Measurements from ENCODE around the gene MINK1. TPM values are rescaled to one million over a fixed set of nuclear protein-coding genes. Genes with fewer than 3 reads are reported as not detected.

MINK1 gene
- total and polyA plus RNA-seq, 2 of the 13 experiments (the other 11 are each of a cell fraction or from before 2014, with no cell fraction given), result 17.2 to 63.9 TPM

- peak; percentile 5; the same call in 1 of the 2 replicates for TF ChIP-seq UBTF (CRISPR knock-in tag; IDR thresholded peaks at IDR 0.05)
- no peak for TF ChIP-seq ARNT2 (CRISPR knock-in tag; IDR thresholded peaks at IDR 0.05; ENCODE audit: low read depth)
- TF ChIP-seq HNRNPL (IDR thresholded peaks at IDR 0.05; ENCODE audit: low read depth, low read length), result no peak; the same call in 1 of the 2 replicates
- TF ChIP-seq ZNF124 (CRISPR knock-in tag; IDR thresholded peaks at IDR 0.05), result no peak
- 0 out of 2 replicates have a peak, but pooled peaks have one; percentile 54 for TF ChIP-seq ZNF746 (CRISPR knock-in tag; IDR thresholded peaks at IDR 0.05)
- TF ChIP-seq ZBTB38 (CRISPR knock-in tag; IDR thresholded peaks at IDR 0.05), result peak; percentile 79
- peak; percentile 16; the same call in 1 of the 2 replicates for TF ChIP-seq THAP9 (CRISPR knock-in tag; IDR thresholded peaks at IDR 0.05; ENCODE audit: borderline replicate concordance)
- no peak for TF ChIP-seq CCDC6 (CRISPR knock-in tag; IDR thresholded peaks at IDR 0.05)
- TF ChIP-seq NR2F1 (CRISPR knock-in tag; IDR thresholded peaks at IDR 0.05), result peak in 1 of 2 experiments; percentile 0; a peak in 1 of 4 replicates
- no peak for TF ChIP-seq KAT8 (CRISPR knock-in tag; IDR thresholded peaks at IDR 0.05)
- TF ChIP-seq ZNF572 (CRISPR knock-in tag; IDR thresholded peaks at IDR 0.05), result 0 out of 2 replicates have a peak, but pooled peaks have one; percentile 37
- no peak for TF ChIP-seq WIZ (CRISPR knock-in tag; IDR thresholded peaks at IDR 0.05)
- 0 out of 2 replicates have a peak, but pooled peaks have one; percentile 11 for TF ChIP-seq ZBTB37 (CRISPR knock-in tag; IDR thresholded peaks at IDR 0.05)
- TF ChIP-seq DNMT3B (CRISPR knock-in tag; conservative IDR thresholded peaks at IDR 0.05), result 0 out of 2 replicates have a peak, but pooled peaks have one; percentile 18
- H3K36me3 ChIP-seq (replicated peaks in 1 of 2; ENCODE audit: control insufficient read depth in 1 of 2, insufficient read depth in 2 of 2, low read length in 2 of 2), result peaks cover 8 to 21% of the 10 kb centered on the region in 2 experiments; a peak in 4 of 5 replicates
- peaks cover 33% of the 10 kb centered on the region for H3K4me1 ChIP-seq (ENCODE audit: insufficient read depth, low read length)
- POLR2A ChIA-PET, result interaction anchor here (0.8 to 3.9 kb wide), 17 partner anchors 10 to 253 kb away, joined by 3 to 201 read pairs (median 6); partner anchors contain the start of genes ENO3, GLTPD2, INCA1 and KIF1C
- FAIRE-seq, result no peak
- no peak for DNase-seq (ENCODE audit: low spot score)
- no peaks in the 10 kb centered on the region for H4K20me1 ChIP-seq (ENCODE audit: insufficient read depth, low read length)
- H3K9me3 ChIP-seq (ENCODE audit: low read length), result no peaks in the 10 kb centered on the region
- WGBS (ENCODE audit: low lambda C conversion rate), result 46% methylated on average over 12 of the region's 19 CpGs
- no peaks in the 10 kb centered on the region; a peak in 1 of 5 replicates for H3K27me3 ChIP-seq (ENCODE audit: control insufficient read depth in 1 of 2, insufficient read depth in 2 of 2, low read length in 2 of 2)
- peak overlapping the region; percentile 96 for H3K27ac ChIP-seq (ENCODE audit: extremely low read length, insufficient read depth, low read length)
- peak overlapping the region; percentile 95 for H3K9ac ChIP-seq (ENCODE audit: insufficient read depth, low read depth, low read length)
- in situ Hi-C loops (cut with HindIII; ENCODE audit: extremely low pct_ligation_motif_present, low pct_unique_long_range_greater_than_20kb), result no loop called here
- CTCF ChIA-PET (ENCODE audit: low intra/inter-chr PET ratio, low total read pairs), result no interaction called here
- intact Hi-C loops (cut with micrococcal nuclease; ENCODE audit: unreplicated experiment), result no loop called here
- H3K4me2 ChIP-seq (ENCODE audit: low read depth, low read length), result peak overlapping the region; percentile 98
- peak; percentile 3; the same call in 2 of the 3 replicates for ATAC-seq
- BruUV-seq (replicated peaks), result TSS peak; percentile 32
- no peak overlapping the region for H2AFZ ChIP-seq (ENCODE audit: low read length)
- peaks cover 39% of the 10 kb centered on the region for H3K79me2 ChIP-seq (ENCODE audit: insufficient read depth, low read length)
- peak overlapping the region; percentile 73 to 97 (median 93) for H3K4me3 ChIP-seq (replicated peaks in 1 of 3; ENCODE audit: insufficient read depth in 1 of 3, low read depth in 2 of 3, low read length in 3 of 3)
Measured at GRCh38 chr17:4938688-4939545, 105.8 kb downstream of the MINK1 start.
